22Rv1 (cell line): ENCODE data around the gene AFF4.

Source experiments
- CTCF ChIP-seq: fragments of 450-650 bp; IDR thresholded peaks from 2 replicates; pipeline ENCODE4 v1.5.1; 2017; ENCODE audit warnings: mild to moderate bottlenecking
- ZFX ChIP-seq: fragments of 450-650 bp; IDR thresholded peaks from 2 replicates; pipeline ENCODE4 v1.6.1; 2017; ENCODE audit warnings: antibody characterized with exemption, borderline replicate concordance

GRCh38 chr5:132873119-132873929 is 90.1 kb downstream of the AFF4 start, which contains the start of gene LEAP2:
- TF ChIP-seq CTCF = no peak
- TF ChIP-seq ZFX = no peak
